C4-2B (cell line): Measurements from ENCODE around the gene HELZ.

Experiments used
- ZFX ChIP-seq: fragments of 450-650 bp; IDR thresholded peaks from 2 replicates; pipeline ENCODE4 v1.6.1; 2017
- TF ChIP-seq, protein P1 (sequence below): fragments of 450-650 bp; conservative IDR thresholded peaks from 2 replicates; pipeline ENCODE4 v1.5.1; 2017; ENCODE audit warnings: mild to moderate bottlenecking

DNA sequence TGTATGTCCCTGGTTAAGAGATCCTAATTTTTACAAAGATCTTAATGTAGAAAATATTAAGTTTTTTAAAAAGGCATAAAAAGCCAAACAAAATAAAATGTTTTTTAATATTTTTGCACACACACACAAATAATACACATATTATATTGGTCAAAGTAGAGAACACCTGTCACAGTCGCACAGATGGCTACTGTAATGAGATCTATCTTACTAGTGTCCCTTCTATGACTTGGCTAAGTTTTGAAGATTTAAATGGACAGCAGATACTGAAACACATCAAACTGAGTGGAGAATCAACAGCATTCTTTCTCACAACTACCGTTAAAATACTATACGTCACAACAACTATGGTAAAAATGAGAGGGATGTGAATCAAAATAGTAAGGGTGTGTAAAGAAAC is 83.4 kb downstream of the HELZ start:
- TF ChIP-seq, protein P1, sequence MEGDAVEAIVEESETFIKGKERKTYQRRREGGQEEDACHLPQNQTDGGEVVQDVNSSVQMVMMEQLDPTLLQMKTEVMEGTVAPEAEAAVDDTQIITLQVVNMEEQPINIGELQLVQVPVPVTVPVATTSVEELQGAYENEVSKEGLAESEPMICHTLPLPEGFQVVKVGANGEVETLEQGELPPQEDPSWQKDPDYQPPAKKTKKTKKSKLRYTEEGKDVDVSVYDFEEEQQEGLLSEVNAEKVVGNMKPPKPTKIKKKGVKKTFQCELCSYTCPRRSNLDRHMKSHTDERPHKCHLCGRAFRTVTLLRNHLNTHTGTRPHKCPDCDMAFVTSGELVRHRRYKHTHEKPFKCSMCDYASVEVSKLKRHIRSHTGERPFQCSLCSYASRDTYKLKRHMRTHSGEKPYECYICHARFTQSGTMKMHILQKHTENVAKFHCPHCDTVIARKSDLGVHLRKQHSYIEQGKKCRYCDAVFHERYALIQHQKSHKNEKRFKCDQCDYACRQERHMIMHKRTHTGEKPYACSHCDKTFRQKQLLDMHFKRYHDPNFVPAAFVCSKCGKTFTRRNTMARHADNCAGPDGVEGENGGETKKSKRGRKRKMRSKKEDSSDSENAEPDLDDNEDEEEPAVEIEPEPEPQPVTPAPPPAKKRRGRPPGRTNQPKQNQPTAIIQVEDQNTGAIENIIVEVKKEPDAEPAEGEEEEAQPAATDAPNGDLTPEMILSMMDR: no peak
- no peak for TF ChIP-seq ZFX
